HG03354 (cell line): Measurements from ENCODE around the gene GIT1.
"Not testable (repeated sequence)": the region's sequence is repeated elsewhere in the genome, so short reads cannot be mapped to it uniquely, and the experiment has no call there.

Source experiments
- ATAC-seq: cut with Tn5 transposase; IDR thresholded peaks from one replicate; pipeline ENCODE4 v1.9.1; 2021; ENCODE audit warnings: mild to moderate bottlenecking; ENCODE audit not compliant: unreplicated experiment, poor library complexity, severe bottlenecking

Gene GIT1

DNA sequence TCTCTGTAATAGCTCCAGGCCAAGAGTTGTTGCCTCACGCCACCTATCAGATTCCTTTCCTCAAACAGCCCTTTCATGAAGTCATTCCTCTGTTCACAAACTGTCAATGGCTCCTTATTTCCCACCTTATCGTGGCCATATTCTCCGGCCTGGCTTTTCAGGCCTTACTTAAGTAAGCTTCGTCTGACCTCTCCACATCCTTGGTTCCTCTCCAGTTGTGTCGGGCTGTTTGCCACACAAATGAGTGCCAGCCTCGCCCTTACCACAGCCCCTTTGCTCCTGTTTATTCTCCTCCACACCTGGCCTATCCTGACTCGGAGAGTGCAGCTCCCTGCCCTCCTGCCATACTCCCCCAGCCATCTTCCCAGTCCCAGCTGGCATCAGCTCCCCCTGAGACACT lies 18.9 kb downstream of the GIT1 start:
- no peak for ATAC-seq

- no peak for ATAC-seq
These were observed 20.1 kb downstream of the GIT1 start for GRCh38 chr17:29569245-29569950.

- peak; percentile 41 for ATAC-seq
These were observed 20.9 kb downstream of the GIT1 start, which contains the start of gene TP53I13 for GRCh38 chr17:29568331-29569244. Gene TP53I13, plus strand, starts transcription at chr17:29568701. Its CDS starts 58 bp downstream, at chr17:29568759.

DNA sequence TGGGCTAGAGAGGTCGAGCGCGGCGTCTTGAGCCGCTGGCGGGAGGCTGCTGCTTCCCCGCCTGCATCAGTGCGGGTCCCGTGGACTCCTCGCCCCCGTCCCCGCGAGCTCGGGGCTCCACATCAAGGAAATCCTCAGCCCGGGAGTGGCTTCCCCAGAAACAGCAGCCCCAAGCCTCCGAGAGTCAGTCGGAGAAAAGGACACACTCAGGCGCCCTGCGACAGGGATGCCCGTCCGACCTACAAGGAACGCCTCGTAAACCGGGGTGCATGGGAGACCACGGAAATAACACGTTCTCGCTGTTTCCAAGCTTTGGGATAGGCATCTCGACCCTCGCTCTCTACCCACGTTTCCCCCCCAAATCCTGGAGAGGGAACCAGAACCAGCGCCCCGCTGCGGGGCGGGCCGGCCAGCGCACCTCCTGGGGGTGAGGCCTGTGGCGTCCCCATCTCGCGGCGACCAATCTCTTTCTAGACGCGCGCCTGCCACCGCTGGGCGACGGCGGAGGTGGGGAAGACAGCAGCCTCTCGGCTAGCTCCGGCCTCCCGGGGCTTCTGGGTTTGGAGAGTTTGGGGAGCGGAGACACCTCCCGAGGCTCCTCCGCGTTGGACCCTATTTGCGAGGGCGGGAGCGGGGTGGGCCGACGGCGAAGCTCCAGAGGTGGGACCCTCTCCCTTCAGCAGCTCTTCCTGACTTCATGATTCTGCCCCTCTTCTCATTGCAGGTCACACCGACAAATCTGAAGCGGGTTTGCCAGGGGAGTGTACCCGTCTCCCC lies 21.7 kb downstream of the GIT1 start:
- ATAC-seq: peak; percentile 48

DNA sequence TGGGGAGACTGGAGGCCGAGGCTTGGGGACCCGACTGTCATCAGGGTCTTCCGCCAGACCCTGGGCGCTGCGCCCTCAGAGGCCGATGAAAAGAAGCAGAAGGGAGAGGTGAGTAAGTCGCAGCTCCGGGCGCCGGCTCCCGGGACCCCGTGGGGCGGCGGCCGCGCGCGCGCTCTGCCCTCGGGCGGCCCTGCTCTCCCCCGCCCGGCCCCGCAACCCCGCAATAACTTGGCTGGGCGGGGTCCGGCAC lies 22.2 kb downstream of the GIT1 start:
- peak; percentile 14 for ATAC-seq

- no peak for ATAC-seq
These were observed 22.8 kb downstream of the GIT1 start, which contains the start of gene ABHD15 for GRCh38 chr17:29566473-29567303. Gene ABHD15, minus strand, starts transcription at chr17:29567037. Its CDS starts 71 bp downstream, at chr17:29566966.

- no peak for ATAC-seq
These were observed 23.6 kb downstream of the GIT1 start for GRCh38 chr17:29565643-29566472.

DNA sequence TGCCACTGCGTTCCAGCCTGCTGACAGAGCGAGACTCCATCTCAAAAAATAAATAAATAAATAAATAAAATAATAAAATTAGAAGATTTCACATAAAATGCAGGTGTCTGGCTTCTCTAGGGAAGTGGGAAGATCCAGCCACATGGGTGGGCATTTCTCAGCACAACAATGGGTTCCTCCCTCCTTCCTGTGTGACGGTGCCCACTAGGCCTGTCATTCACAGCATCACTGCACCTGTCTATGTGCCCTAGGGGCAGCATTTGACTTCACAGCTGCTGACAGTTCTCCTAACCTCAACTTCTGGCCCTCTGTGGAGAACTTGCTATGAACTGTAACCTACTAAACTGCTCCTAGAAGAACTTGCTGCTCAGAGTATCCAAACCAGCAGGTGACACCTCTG lies 25.6 kb downstream of the GIT1 start:
- no peak for ATAC-seq

DNA sequence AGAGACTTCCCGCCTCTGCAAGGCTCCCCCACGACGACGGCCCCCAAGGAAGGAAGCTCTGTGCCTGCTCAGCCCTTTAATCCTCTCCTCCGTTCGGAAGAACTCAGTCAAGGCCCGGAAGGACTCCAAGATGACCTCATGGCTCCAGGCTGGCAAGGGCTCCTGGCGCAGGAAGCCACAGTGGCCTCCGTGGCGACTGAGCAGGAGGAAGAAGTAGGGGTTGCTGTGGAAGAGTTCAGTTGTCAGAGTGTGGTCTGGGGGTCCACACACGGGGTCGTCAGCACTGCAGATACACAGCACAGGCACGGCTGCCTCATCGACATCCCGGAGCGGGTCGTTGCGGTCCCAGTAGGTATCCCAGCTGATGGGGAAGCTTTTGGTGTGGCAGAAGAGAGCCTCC lies 26.8 kb downstream of the GIT1 start:
- ATAC-seq: no peak

- ATAC-seq: no peak
These were observed 27.6 kb downstream of the GIT1 start for GRCh38 chr17:29561554-29562517.

DNA sequence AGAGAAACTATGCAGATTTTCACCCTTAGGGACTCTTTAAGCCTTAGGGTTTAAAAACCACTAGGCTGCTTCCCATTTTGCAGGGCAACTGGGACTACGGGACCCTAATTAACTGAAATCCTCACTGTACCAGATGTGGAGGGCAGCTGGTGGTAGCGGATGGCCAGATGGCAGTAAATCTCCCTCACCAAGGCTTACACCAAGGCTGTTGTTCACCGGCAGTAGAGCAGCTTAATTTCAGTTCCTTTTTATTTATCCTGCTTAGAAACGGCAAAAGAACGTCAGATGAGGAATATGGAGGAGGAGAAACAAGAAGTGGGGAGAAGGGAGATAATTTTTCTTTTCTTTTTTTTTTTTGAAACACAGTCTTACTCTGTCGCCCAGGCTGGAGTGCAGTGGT lies 29.1 kb downstream of the GIT1 start:
- no peak for ATAC-seq

DNA sequence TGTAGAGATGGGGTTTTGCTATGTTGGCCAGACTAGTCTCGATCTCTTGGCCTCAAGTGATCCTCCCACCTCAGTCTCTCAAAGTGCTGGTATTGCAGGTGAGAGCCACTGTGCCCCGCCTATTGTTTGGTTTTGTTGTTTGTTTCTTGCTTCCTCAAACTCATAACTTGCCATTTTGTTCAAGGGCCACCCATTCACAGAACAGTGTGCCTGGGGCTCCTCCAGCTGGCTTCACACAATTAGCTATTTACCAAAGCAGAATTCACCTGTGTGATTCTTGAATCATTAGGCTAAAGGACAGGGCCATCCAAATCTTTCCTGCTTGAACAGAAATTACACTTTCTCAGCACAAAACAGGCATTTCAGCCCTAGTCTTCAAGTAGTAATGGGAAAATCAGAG lies 29.8 kb downstream of the GIT1 start:
- no peak for ATAC-seq

GRCh38 chr17:29558139-29558538 lies 31.3 kb downstream of the GIT1 start:
- not testable (repeated sequence) for ATAC-seq

GRCh38 chr17:29557739-29558116 lies 31.7 kb downstream of the GIT1 start:
- ATAC-seq: no peak

DNA sequence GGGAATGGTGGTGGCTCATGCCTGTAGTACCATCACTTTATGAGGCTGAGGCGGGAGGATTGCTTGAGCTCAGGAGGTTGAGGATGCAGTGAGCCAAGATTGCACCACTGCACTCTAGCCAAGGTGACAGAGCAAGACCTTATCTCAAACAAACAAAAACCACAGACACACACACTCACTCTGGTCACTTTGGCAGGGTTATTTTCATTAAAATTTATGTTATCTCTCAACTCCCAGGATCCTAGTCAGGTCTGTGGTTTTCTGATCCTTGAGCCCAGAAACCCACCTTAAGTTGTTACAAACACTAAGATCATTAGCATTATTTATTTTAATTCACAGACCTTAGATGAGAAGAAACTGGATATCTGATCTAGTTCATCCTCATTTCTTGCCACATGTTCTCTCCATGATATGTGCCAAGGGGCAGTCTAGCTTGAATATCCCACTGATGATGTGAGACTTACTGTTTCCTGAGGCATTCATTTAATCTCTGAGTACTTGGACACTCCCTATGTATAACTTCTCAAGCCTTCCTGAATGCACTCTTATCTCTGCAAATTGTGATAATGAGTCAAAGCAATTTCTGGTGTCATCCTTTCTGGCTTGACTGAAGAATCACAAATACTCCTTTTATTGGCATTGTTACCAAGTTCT lies 32.2 kb downstream of the GIT1 start:
- ATAC-seq: no peak

DNA sequence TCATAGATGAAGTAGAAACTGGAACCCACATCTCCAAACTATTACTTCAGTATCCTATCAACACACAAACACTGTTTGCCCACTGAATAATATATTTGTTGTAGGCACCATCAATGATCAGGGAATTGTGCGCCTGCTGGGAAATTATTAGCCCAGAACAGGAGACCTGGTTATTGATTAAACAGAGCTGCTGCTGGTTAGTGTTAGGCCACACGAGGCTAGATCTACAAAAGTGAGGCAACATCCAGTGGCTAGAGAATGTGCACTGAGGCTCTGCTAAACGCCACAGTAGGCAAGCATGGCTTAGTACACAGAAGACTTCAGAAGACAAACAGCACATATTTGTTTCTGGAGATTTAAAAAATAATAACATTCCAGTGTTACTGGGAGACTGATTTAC lies 33.6 kb downstream of the GIT1 start:
- ATAC-seq: no peak
